Aorta (tissue), 5 donors: Measurements from ENCODE around the gene KCNC4. TPM values are rescaled to one million over a fixed set of nuclear protein-coding genes. Genes with fewer than 3 reads are reported as not detected.

Source experiments
- ATAC-seq: fragments of 200-7000 bp; cut with Tn5 transposase; one replicate; pipeline ENCODE4 v1.9.1; 2022; ENCODE audit warnings: moderate library complexity; ENCODE audit not compliant: low FRiP score
- DNase-seq, 2 donors: peaks; one replicate each; pipeline ENCODE4 v3.0.0-alpha.2; 2020
- H3K27ac ChIP-seq, 2 donors: one replicate each; pipeline ENCODE4 v1.5.1; 2013; ENCODE audit warnings: low read length in 2 of 2, mild to moderate bottlenecking in 2 of 2, moderate library complexity in 2 of 2, control low read depth in 1 of 2, inconsistent platforms in 1 of 2, low read depth in 1 of 2
- H3K27me3 ChIP-seq, 2 donors: one replicate each; pipeline ENCODE4 v1.6.1; 2013; ENCODE audit warnings: control low read depth in 1 of 2, low read length in 1 of 2, mild to moderate bottlenecking in 1 of 2, moderate library complexity in 1 of 2; ENCODE audit not compliant: insufficient read depth in 2 of 2, control insufficient read depth in 1 of 2
- H3K36me3 ChIP-seq, 2 donors: one replicate each; pipeline ENCODE4 v1.6.1; 2013; ENCODE audit warnings: control low read depth in 1 of 2, low read length in 1 of 2, mild to moderate bottlenecking in 1 of 2; ENCODE audit not compliant: insufficient read depth in 2 of 2, control insufficient read depth in 1 of 2
- H3K4me1 ChIP-seq, 2 donors: one replicate each; pipeline ENCODE4 v1.6.1; 2013; ENCODE audit warnings: low read length in 2 of 2, control low read depth in 1 of 2, mild to moderate bottlenecking in 1 of 2, moderate library complexity in 1 of 2; ENCODE audit not compliant: insufficient read depth in 2 of 2, control insufficient read depth in 1 of 2
- H3K4me3 ChIP-seq, 2 donors: one replicate each; pipeline ENCODE4 v1.5.1; 2013; ENCODE audit warnings: low read length in 2 of 2, control low read depth in 1 of 2, mild to moderate bottlenecking in 1 of 2
- H3K9me3 ChIP-seq: one replicate; pipeline ENCODE4 v1.6.1; 2013; ENCODE audit warnings: mild to moderate bottlenecking, low read length; ENCODE audit not compliant: control insufficient read depth
- WGBS, 2 donors: extraction: QIAGEN DNeasy Blood & Tissue Kit; methylation state at CpG; one replicate each; pipeline ENCODE4 v1.1.7; 2013; 5-methylcytosine and 5-hydroxymethylcytosine counted together
- intact Hi-C, 2 donors: fragments of 100-400 bp; cut with DNase I; formaldehyde crosslinking; loops; one replicate each; pipeline versions ENCODE4 v1.14.2 to v1.15.0; 2022
- polyA plus RNA-seq, 2 donors: library from polyadenylated mRNA; stranded (reverse); fragments of 200-250 nt; gene quantifications; one replicate each; pipeline ENCODE4 v1.2.3, GENCODE V29; 2013
- total RNA-seq, 2 donors: library from RNA; stranded (reverse); fragmentation: NEBNext Ultra II Directional; extraction: Animal tissue kit (Norgen Biotek cat#: 25700); gene quantifications; one replicate each; pipeline ENCODE4 v1.2.1, GENCODE V29; 2021
- donor health status: healthy with polysubstance abuse.
- donor health status: Bipolar disorder and iron deficiency.
- donor health status: DM: no; HTN: no; CAD: no.
- donor health status: DM: no; HTN: no; CAD: no.
- donor health status: DM: yes; HTN: yes; CAD: no.

The KCNC4 gene
- total and polyA plus RNA-seq, 4 donors = 0.75 to 22.6 (median 11.5) TPM

DNA sequence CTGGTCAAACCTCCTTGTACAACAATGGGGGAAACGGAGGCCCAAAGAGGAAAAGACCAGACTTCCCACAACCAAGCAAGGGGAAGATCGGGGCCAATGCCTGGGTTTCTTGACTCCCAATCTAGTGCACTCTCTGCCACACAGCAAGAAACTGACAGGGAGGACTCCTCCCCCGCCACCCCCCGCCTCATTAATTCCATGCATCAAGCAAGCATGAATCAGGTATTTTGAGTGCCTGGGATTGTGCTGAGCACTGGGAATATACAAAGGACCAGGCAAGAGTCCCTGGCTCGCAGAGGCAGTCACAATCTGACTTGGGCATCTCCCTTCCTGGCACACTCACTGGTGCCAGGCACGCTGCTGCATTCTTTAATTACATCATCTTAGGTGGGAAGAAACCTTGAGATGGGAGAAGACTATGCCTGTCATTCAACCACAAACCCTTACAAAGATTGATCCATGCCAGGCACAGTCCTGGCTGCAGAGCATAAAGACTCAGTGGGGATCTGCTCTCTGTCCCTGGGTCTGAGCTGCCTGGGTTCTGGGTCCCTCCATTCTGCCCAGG is 4.4 kb upstream of the KCNC4 start:
- no peak for ATAC-seq
- no peaks in the 10 kb centered on the region for H3K27me3 ChIP-seq
- no peak overlapping the region for H3K27ac ChIP-seq
- no peaks in the 10 kb centered on the region for H3K36me3 ChIP-seq
- H3K9me3 ChIP-seq = no peaks in the 10 kb centered on the region
- no peak for DNase-seq
- no peak overlapping the region for H3K4me3 ChIP-seq
- no peaks in the 10 kb centered on the region for H3K4me1 ChIP-seq
- intact Hi-C loops = loop anchor here in 1 of 2 donors (2.0 to 10.0 kb wide), 3 partner anchors 202 to 289 kb away; partner anchors contain the start of gene LAMTOR5
- WGBS, 2 donors = 69 to 74% methylated on average over 6 of the region's 6 CpGs

DNA sequence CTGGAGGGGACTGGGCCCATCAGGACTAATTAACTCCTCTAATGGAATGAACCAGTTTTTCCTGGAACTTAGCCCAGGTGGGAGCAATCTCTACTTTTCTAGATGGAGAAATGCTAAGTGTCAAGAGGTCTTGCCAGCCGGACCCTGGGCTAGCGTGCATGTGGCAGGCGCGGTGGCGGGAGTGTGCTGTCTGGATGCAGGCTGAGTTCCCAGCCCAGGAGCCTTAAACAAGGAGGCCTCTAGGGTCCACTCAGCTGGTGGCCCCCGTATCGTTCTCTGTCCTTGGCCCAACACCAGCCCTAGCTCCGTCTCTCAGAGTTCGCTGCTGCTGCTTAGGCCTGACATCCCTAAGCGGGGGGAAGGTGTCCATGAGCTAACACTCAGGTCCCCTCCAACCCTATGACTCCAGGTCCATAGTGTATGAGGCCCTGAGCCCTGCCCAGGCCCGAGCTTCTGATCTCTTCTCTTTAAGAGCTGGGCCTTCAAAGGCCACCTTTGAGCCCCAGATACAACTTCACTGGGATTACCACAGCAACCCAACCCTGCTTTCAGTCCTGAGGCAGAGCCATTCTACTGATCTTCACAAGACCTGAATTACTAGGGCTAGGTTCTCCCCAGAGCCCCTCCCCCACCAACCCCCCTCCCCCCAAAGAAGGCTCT is 3.7 kb upstream of the KCNC4 start:
- Histone ChIP-seq H3K27ac (no peak overlapping the region), H3K4me1 (no peaks in the 10 kb centered on the region), H3K36me3 (no peaks in the 10 kb centered on the region), H3K4me3 (no peak overlapping the region), H3K27me3 (no peaks in the 10 kb centered on the region), H3K9me3 (no peaks in the 10 kb centered on the region)
- intact Hi-C loops = loop anchor here in 1 of 2 donors (2.0 to 10.0 kb wide), 3 partner anchors 201 to 288 kb away; partner anchors contain the start of gene LAMTOR5
- DNase-seq = no peak
- ATAC-seq = no peak
- WGBS, 2 donors = 93 to 94% methylated on average over 10 to 11 of the region's 11 CpGs

DNA sequence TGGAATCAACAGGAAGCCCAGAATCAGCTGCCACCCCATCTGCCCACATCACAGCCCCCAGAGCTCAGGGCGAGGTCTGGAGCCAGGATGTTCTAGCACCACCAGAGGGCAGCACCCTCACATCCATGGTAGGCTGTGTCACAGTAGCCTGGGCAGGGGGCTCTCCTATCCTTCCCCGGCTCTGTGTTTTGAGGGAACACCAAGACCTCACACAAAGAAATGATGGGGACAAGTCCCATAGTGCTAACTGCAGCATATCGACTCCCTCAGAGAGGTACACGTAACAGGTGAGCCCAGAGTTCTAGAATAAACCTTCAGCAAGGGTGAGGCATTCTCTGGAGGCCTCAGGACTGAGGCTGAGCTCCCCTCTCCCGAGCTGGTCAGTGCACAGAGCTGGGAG is 2.3 kb upstream of the KCNC4 start:
- no peaks in the 10 kb centered on the region for H3K27me3 ChIP-seq
- ATAC-seq = peak; percentile 60
- no peaks in the 10 kb centered on the region for H3K4me1 ChIP-seq
- no peak overlapping the region for H3K4me3 ChIP-seq
- DNase-seq = peak; percentile 73 to 92
- H3K9me3 ChIP-seq = no peaks in the 10 kb centered on the region
- no peaks in the 10 kb centered on the region for H3K36me3 ChIP-seq
- 24 to 28% methylated on average over 5 of the region's 5 CpGs for WGBS, 2 donors
- intact Hi-C loops = loop anchor here (1.0 to 10.0 kb wide), 4 partner anchors 104 to 287 kb away; partner anchors contain the start of gene LAMTOR5 (in 1 of the 2)
- no peak overlapping the region for H3K27ac ChIP-seq

DNA sequence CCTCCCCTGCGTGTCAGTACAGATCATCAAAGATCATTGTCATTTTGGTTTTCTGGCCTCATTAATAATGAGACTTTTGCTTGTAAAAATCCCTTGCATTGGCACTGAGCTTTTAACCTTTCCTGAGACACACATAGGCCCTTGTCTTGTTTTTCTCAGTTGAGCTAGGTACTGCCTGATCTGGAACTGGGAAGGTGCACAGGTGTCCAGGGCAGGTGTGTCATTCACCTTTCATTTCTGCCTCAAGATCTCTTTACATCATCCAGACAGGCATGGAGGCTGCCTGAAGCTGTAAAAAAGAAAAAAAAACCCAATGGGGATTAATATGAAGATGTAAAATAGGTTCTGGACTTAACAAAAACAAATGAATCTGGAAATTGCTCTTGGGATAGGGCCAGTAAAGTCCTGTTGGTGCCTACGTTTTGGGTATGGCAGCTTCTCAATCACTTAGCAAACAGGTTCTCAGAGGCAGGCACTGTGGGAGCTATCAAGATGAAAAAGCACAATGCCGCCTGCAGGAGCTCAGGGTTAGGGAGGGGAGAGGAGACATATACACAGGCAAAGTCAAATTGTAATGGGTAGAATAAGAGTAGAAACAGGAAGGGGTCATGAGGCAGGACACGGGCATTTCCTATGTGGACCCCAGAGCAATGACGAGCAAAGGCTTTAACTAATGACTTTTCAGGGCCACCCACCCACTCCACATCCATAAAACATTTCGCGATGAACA is 1.0 kb upstream of the KCNC4 start:
- no peaks in the 10 kb centered on the region for H3K4me1 ChIP-seq
- H3K36me3 ChIP-seq = no peaks in the 10 kb centered on the region
- H3K4me3 ChIP-seq = no peak overlapping the region
- no peaks in the 10 kb centered on the region for H3K27me3 ChIP-seq
- H3K9me3 ChIP-seq = no peaks in the 10 kb centered on the region
- WGBS, 2 donors = 64 to 65% methylated on average over 7 of the region's 7 CpGs
- no peak for DNase-seq
- no peak for ATAC-seq
- intact Hi-C loops = loop anchor here in 1 of 2 donors (1.0 to 10.0 kb wide), 3 partner anchors 103 to 286 kb away; partner anchors contain the start of gene LAMTOR5
- peak overlapping the region in 1 of 2 donors; percentile 85 for H3K27ac ChIP-seq

GRCh38 chr1:110210604-110211495 is 736 bp downstream of the KCNC4 start:
- H3K9me3 ChIP-seq = no peaks in the 10 kb centered on the region
- WGBS, 2 donors = 0% methylated on average over 89 to 101 of the region's 101 CpGs
- no peaks in the 10 kb centered on the region for H3K4me1 ChIP-seq
- H3K27ac ChIP-seq = peak overlapping the region in 1 of 2 donors; percentile 48
- ATAC-seq (peak; percentile 25), DNase-seq (peak; percentile 68 to 86)
- intact Hi-C loops = no loop called here
- no peaks in the 10 kb centered on the region for H3K36me3 ChIP-seq
- peak overlapping the region; percentile 87 to 88 for H3K4me3 ChIP-seq
- no peaks in the 10 kb centered on the region for H3K27me3 ChIP-seq

DNA sequence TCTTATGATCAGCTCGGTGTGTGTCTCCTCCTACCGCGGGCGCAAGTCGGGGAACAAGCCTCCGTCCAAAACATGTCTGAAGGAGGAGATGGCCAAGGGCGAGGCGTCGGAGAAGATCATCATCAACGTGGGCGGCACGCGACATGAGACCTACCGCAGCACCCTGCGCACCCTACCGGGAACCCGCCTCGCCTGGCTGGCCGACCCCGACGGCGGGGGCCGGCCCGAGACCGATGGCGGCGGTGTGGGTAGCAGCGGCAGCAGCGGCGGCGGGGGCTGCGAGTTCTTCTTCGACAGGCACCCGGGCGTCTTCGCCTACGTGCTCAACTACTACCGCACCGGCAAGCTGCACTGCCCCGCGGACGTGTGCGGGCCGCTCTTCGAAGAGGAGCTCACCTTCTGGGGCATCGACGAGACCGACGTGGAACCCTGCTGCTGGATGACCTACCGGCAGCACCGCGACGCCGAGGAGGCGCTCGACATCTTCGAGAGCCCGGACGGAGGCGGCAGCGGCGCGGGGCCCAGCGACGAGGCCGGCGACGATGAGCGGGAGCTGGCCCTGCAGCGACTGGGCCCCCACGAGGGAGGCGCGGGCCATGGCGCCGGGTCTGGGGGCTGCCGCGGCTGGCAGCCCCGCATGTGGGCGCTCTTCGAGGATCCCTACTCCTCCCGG is 1.5 kb downstream of the KCNC4 start:
- no peak overlapping the region for H3K27ac ChIP-seq
- H3K4me3 ChIP-seq = peak overlapping the region; percentile 87 to 88
- no peaks in the 10 kb centered on the region for H3K4me1 ChIP-seq
- intact Hi-C loops = loop anchor here in 1 of 2 donors (1.0 kb wide), 1 partner anchor 35 kb away; no protein-coding TSS in a partner anchor
- no peaks in the 10 kb centered on the region for H3K27me3 ChIP-seq
- no peaks in the 10 kb centered on the region for H3K9me3 ChIP-seq
- ATAC-seq (no peak), DNase-seq (peak in 1 of 2 donors; percentile 82)
- no peaks in the 10 kb centered on the region for H3K36me3 ChIP-seq
- WGBS, 2 donors = 14% methylated on average over 76 to 81 of the region's 81 CpGs

DNA sequence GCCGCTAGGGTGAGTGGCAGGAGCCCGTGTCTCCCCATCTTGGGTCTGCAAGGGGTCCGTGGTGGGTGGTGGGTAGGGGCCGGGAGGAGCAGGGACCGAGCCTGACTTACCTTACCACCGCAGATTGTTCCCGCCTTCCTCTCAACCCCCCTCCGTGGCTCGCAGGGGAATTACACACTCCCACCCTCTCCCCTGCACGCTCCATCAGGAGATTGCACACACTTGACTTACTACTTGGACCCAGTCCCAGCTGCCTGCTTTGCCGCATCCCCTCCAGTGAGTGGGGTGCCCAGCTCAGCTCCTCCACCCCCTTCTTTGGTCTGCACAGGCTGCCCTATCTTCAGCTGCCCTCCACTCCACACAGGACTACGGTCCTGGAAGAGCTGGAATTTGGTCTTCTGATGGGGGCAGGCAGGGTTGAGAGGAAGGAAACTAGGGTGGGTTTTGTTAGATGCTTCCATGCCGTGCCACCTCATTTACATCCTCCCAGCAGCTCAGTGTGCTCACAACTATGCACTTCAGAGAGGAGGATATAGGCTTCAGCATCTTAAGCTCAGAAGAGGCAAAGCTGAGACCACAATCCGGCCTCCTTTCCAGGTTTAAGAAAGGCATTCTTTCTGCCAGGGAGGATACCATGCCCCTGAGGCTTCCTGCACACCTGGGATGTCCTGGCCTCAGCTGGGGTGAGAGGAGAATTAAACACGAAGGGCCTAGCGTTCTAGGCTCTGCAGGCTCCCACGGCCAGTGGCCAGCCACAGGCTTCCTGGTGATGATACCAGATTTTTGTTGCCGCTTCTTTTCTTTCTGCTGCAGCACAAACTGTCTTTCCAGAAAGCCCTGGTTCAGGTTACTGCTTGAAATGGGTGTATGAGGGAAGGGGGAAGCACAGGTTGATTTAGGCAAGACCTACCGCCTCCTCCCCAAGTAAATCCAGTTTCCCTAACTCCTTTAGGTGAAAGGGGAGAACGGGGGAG is 2.3 kb downstream of the KCNC4 start:
- 62% methylated on average over 20 of the region's 20 CpGs for WGBS, 2 donors
- no peaks in the 10 kb centered on the region for H3K27me3 ChIP-seq
- H3K9me3 ChIP-seq = no peaks in the 10 kb centered on the region
- no peak for ATAC-seq
- no peaks in the 10 kb centered on the region for H3K36me3 ChIP-seq
- no peak for DNase-seq
- H3K4me3 ChIP-seq = no peak overlapping the region
- H3K4me1 ChIP-seq = no peaks in the 10 kb centered on the region
- intact Hi-C loops = loop anchor here in 1 of 2 donors (1.0 kb wide), 1 partner anchor 34 kb away; no protein-coding TSS in a partner anchor
- H3K27ac ChIP-seq = no peak overlapping the region
